ENCODE measurements around the gene PLCB1. TPM values are rescaled to one million over a fixed set of nuclear protein-coding genes. Genes with fewer than 3 reads are reported as not detected.

The PLCB1 gene
- total RNA-seq, 1 donor from 2014 or later, result 10.8 TPM

DNA sequence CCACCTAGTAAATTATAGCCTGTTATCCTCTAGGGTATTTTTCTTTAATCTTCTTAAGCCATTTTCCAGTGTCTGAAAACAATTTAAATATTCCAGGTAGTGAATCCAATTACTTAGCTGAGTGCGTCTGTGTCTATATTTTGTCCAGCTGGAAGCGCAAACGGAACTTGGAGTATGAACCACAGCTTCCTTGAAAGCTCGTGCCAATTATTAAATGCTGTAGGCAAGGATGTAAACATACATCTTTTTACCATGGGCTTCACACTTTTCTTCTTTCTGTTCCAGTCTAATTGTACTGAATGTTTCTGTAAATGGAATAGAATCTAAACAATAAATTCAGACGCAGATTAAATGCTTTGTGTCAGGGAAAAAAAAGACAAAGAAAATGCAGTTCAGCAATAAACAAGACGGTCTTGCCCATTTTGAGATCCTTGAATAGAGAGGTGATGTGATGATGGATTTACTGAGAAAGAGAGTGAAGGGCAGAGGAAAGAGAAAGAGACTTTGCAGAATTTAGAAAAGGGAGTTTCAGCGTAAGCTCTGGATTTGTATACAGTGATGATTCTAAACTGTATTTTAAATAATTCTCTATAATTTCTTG, 1.9 kb downstream of the PLCB1 start:
- Mint-ChIP-seq H3K4me3 (ENCODE audit: unreplicated experiment) (no peak overlapping the region), H3K9me3 (ENCODE audit: low read depth) (no peaks in the 10 kb centered on the region), H3K27ac (ENCODE audit: unreplicated experiment) (no peak overlapping the region), H3K36me3 (ENCODE audit: low read depth) (no peaks in the 10 kb centered on the region), H3K4me1 (ENCODE audit: low read depth) (peaks cover 21% of the 10 kb centered on the region), H3K27me3 (ENCODE audit: low read depth) (peaks cover 16% of the 10 kb centered on the region)
- TF ChIP-seq, protein P1, sequence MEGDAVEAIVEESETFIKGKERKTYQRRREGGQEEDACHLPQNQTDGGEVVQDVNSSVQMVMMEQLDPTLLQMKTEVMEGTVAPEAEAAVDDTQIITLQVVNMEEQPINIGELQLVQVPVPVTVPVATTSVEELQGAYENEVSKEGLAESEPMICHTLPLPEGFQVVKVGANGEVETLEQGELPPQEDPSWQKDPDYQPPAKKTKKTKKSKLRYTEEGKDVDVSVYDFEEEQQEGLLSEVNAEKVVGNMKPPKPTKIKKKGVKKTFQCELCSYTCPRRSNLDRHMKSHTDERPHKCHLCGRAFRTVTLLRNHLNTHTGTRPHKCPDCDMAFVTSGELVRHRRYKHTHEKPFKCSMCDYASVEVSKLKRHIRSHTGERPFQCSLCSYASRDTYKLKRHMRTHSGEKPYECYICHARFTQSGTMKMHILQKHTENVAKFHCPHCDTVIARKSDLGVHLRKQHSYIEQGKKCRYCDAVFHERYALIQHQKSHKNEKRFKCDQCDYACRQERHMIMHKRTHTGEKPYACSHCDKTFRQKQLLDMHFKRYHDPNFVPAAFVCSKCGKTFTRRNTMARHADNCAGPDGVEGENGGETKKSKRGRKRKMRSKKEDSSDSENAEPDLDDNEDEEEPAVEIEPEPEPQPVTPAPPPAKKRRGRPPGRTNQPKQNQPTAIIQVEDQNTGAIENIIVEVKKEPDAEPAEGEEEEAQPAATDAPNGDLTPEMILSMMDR (IDR thresholded peaks at IDR 0.05), result no peak
- no peak for DNase-seq (ENCODE audit: low spot score)

DNA sequence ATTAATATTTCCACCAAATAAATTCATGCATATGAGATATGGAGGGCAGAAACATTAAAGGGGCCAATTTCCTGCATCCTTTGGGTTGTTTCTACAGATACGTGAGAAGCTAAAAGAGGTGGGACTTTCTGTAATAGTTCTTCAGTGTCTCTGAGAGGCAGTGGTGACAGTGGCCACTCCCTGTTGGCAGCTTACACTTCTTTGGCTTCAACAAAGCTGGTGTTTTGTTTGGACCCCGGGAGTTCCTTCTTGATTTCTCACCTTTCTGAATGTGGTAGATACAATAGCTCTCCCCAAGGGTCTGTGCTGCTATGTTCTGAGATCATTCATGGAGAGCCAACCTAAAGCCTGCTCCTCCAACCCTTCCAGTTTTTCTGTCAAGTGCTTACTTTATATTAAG, 7.8 kb downstream of the PLCB1 start:
- Mint-ChIP-seq H3K27ac (ENCODE audit: unreplicated experiment) (no peak overlapping the region), H3K27me3 (ENCODE audit: low read depth) (peaks cover 4% of the 10 kb centered on the region), H3K4me1 (ENCODE audit: low read depth) (peaks cover 8% of the 10 kb centered on the region), H3K9me3 (ENCODE audit: low read depth) (no peaks in the 10 kb centered on the region), H3K36me3 (ENCODE audit: low read depth) (no peaks in the 10 kb centered on the region), H3K4me3 (ENCODE audit: unreplicated experiment) (no peak overlapping the region)
- DNase-seq (ENCODE audit: low spot score), result no peak
- TF ChIP-seq, protein P1 (IDR thresholded peaks at IDR 0.05), result no peak

DNA sequence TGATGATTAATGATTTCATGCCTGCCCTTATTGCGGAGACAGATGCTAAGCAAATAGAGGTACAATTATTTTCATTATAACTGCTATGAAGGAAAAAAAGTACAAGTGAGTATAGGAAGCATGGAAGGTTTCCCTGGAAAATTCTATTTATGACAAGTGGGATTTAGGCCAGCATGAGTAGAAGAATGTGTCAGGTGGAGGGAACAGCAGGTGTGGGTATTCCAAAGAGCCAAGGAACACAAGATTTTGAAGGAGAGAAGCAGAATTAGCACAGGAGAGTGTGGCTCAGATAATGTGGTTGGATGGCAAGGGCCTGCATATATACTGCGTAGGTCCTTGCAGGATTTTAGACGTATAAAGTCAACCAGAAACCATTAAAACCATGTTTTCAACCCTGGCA, 11.4 kb downstream of the PLCB1 start:
- DNase-seq (ENCODE audit: low spot score), result no peak
- H3K27ac Mint-ChIP-seq (ENCODE audit: unreplicated experiment), result no peak overlapping the region
- H3K4me3 Mint-ChIP-seq (ENCODE audit: unreplicated experiment), result no peak overlapping the region
- TF ChIP-seq, protein P1 (IDR thresholded peaks at IDR 0.05), result no peak
- H3K36me3 Mint-ChIP-seq (ENCODE audit: low read depth), result no peaks in the 10 kb centered on the region
- H3K4me1 Mint-ChIP-seq (ENCODE audit: low read depth), result peaks cover 20% of the 10 kb centered on the region
- H3K27me3 Mint-ChIP-seq (ENCODE audit: low read depth), result no peaks in the 10 kb centered on the region
- H3K9me3 Mint-ChIP-seq (ENCODE audit: low read depth), result no peaks in the 10 kb centered on the region

DNA sequence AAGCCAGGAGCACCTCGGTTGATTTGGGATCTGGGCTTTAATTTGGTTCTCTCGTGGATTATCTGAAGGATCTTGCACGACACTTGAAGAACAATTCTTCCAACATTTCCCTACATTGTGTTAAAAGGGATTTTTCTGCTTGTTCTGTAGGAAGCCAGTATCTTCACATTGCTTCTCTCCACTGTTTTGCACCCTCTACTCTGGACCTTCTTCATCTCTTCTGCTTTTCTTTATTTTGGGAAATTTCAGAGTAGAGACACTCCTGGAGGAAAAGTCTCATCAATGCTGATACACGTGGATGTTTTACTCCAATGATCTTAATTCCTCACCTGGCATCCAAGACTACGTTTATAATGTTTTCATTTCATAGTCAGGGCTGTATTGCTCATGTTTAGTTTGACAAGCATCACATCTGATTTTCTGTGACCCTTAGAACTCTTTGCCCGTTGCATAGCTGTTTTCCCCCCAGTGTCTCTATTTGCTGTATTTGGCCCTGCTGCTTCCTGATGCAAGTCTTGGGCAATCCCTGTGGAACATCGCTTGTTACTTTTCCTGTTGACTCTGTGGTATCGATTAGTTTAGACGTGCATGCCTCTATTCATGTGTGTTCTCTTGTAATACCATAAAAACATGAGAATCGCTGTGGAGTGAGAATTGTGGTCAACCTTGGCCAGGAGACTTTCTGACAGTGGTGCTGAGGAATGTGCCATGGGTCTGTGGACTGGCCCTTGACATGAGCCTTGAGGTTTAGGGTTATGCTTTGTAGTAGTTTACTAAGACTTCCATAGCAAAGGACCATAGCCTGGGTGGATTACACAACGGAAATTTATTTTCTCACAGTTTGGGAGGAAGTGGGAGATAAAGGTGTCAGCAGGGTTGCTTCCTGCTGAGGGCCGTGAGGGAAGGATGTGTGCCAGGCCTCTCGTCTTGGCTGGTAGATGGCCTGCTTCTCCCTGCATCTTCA, 12.5 kb downstream of the PLCB1 start:
- no peak for DNase-seq (ENCODE audit: low spot score)
- H3K4me3 Mint-ChIP-seq (ENCODE audit: unreplicated experiment), result no peak overlapping the region
- H3K36me3 Mint-ChIP-seq (ENCODE audit: low read depth), result no peaks in the 10 kb centered on the region
- TF ChIP-seq, protein P1 (IDR thresholded peaks at IDR 0.05), result no peak
- H3K9me3 Mint-ChIP-seq (ENCODE audit: low read depth), result no peaks in the 10 kb centered on the region
- H3K27me3 Mint-ChIP-seq (ENCODE audit: low read depth), result no peaks in the 10 kb centered on the region
- peak overlapping the region; percentile 7 for H3K27ac Mint-ChIP-seq (ENCODE audit: unreplicated experiment)
- peaks cover 24% of the 10 kb centered on the region for H3K4me1 Mint-ChIP-seq (ENCODE audit: low read depth)

DNA sequence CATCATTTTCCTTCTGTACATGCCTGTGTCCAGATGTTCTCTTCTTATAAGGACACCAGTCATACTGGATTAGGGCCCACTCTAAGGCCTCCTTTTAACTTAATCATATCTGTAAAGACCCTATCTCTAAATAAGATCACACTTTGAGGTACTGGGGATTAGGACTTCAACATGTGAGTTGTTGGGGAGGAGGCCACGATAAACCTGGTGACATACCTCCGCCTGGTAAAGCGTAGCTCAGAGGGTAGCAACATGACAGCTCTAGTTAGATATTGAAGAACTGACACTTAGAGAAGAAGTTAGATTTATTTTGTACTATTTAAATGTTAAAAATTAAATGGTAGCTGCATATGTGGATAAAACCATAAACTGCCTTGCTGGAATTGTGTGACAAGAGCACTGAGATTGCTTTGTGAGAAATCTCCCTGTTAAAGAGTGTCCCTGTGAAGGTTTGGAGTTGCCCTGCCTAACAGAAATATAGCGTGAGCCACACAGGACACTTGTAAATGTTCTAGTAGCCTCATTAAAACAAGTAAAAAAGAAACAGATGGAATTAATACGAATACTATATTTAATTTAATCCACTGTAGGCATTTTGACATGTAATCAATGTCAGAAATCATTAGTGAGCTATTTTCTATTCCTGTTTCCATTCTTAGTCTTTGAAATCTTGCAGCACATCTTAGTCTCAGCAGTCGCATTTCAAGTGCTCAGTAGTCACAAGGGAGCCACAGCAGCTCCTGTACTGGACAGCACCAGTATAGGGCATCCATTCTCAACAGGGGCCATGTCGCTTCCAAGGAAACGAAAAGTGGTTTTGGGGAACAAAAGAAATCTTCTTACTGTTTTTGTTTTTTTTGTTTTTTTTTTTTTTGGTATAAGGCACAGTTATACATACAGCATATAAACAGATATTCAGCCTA, 13.4 kb downstream of the PLCB1 start:
- peaks cover 29% of the 10 kb centered on the region for H3K4me1 Mint-ChIP-seq (ENCODE audit: low read depth)
- H3K9me3 Mint-ChIP-seq (ENCODE audit: low read depth), result no peaks in the 10 kb centered on the region
- no peak overlapping the region for H3K4me3 Mint-ChIP-seq (ENCODE audit: unreplicated experiment)
- TF ChIP-seq, protein P1 (IDR thresholded peaks at IDR 0.05), result no peak
- H3K36me3 Mint-ChIP-seq (ENCODE audit: low read depth), result no peaks in the 10 kb centered on the region
- no peaks in the 10 kb centered on the region for H3K27me3 Mint-ChIP-seq (ENCODE audit: low read depth)
- H3K27ac Mint-ChIP-seq (ENCODE audit: unreplicated experiment), result no peak overlapping the region
- no peak for DNase-seq (ENCODE audit: low spot score)

Data from chondrocyte (in vitro differentiated cells).